Liver (tissue), 9 donors: ENCODE measurements around the gene ING1. TPM values are rescaled to one million over a fixed set of nuclear protein-coding genes. Genes with fewer than 3 reads are reported as not detected.
A peak's percentile ranks its signal among the peaks of the same experiment; 100 is the strongest.

Experiments
- DNase-seq: peaks from one replicate; pipeline ENCODE4 v3.0.0-alpha.2; 2017; ENCODE audit warnings: low spot score
- H3K27ac ChIP-seq, 2 donors: one replicate each; pipeline ENCODE4 v1.7.0; 2013; ENCODE audit warnings: inconsistent platforms in 2 of 2, low read length in 2 of 2, control low read depth in 1 of 2, low read depth in 1 of 2, mild to moderate bottlenecking in 1 of 2
- H3K27me3 ChIP-seq, 4 donors: one replicate each; pipeline versions ENCODE4 v1.6.1 to v1.7.0; 2013; ENCODE audit warnings: low read length in 3 of 4, inconsistent platforms in 1 of 4, mild to moderate bottlenecking in 1 of 4, moderate library complexity in 1 of 4; ENCODE audit not compliant: control insufficient read depth in 4 of 4, insufficient read depth in 4 of 4
- H3K36me3 ChIP-seq, 4 donors: one replicate each; pipeline versions ENCODE4 v1.6.1 to v1.7.0; 2013; ENCODE audit warnings: low read length in 3 of 4, mild to moderate bottlenecking in 3 of 4, low read depth in 1 of 4, moderate library complexity in 1 of 4; ENCODE audit not compliant: control insufficient read depth in 4 of 4, insufficient read depth in 3 of 4
- H3K4me1 ChIP-seq, 4 donors: one replicate each; pipeline versions ENCODE4 v1.6.1 to v1.7.0; 2013; ENCODE audit warnings: low read length in 3 of 4, mild to moderate bottlenecking in 3 of 4, moderate library complexity in 1 of 4; ENCODE audit not compliant: control insufficient read depth in 4 of 4, insufficient read depth in 4 of 4
- H3K4me3 ChIP-seq, 3 donors: one replicate each; pipeline versions ENCODE4 v1.6.1 to v1.7.0; 2013; ENCODE audit warnings: low read length in 3 of 3, control low read depth in 1 of 3, low read depth in 1 of 3, mild to moderate bottlenecking in 1 of 3
- H3K9ac ChIP-seq, 2 donors: one replicate each; pipeline ENCODE4 v1.7.0; 2013; ENCODE audit warnings: low read length in 2 of 2, mild to moderate bottlenecking in 2 of 2, moderate library complexity in 2 of 2, control low read depth in 1 of 2, low read depth in 1 of 2
- H3K9me3 ChIP-seq, 4 donors: one replicate each; pipeline versions ENCODE4 v1.6.1 to v1.7.0; 2013; ENCODE audit warnings: low read length in 3 of 4; ENCODE audit not compliant: control insufficient read depth in 4 of 4
- ATF3 ChIP-seq: IDR thresholded peaks from 2 replicates; pipeline ENCODE4 v1.6.1; 2016; ENCODE audit warnings: antibody characterized with exemption
- CTCF ChIP-seq: fragments of 150-350 bp; IDR thresholded peaks from 2 replicates; pipeline ENCODE4 v1.5.1; 2017; ENCODE audit warnings: improper control_type of control experiment, low read depth, low read length; ENCODE audit not compliant: missing input control
- EGR1 ChIP-seq, 2 donors: IDR thresholded peaks; 2 replicates each; pipeline ENCODE4 v1.6.1; 2016 to 2018; ENCODE audit warnings: antibody characterized with exemption in 2 of 2, low read depth in 2 of 2
- FOXA1 ChIP-seq: IDR thresholded peaks from 2 replicates; pipeline ENCODE4 v1.6.1; 2016; ENCODE audit warnings: antibody characterized with exemption
- FOXA2 ChIP-seq: IDR thresholded peaks from 2 replicates; pipeline ENCODE4 v1.6.1; 2016; ENCODE audit warnings: antibody characterized with exemption
- GABPA ChIP-seq, 2 donors: IDR thresholded peaks in 1 of 2; conservative IDR thresholded peaks in 1 of 2; 2 replicates each; pipeline ENCODE4 v1.6.1; 2016; ENCODE audit warnings: antibody characterized with exemption in 2 of 2, mild to moderate bottlenecking in 1 of 2, moderate library complexity in 1 of 2
- HNF4A ChIP-seq, 2 donors: conservative IDR thresholded peaks; 2 replicates each; pipeline ENCODE4 v1.6.1; 2016; ENCODE audit warnings: antibody characterized with exemption in 2 of 2, mild to moderate bottlenecking in 2 of 2
- HNF4G ChIP-seq: IDR thresholded peaks from 2 replicates; pipeline ENCODE4 v1.6.1; 2016; ENCODE audit warnings: antibody characterized with exemption
- JUND ChIP-seq, 2 donors: IDR thresholded peaks; 2 replicates each; pipeline ENCODE4 v1.6.1; 2016; ENCODE audit warnings: antibody characterized with exemption in 2 of 2
- MAX ChIP-seq: IDR thresholded peaks from 2 replicates; pipeline ENCODE4 v1.6.1; 2016; ENCODE audit warnings: antibody characterized with exemption
- NR2F2 ChIP-seq: IDR thresholded peaks from 2 replicates; pipeline ENCODE4 v1.6.1; 2016; ENCODE audit warnings: antibody characterized with exemption
- RAD21 ChIP-seq, 2 donors: IDR thresholded peaks; 2 replicates each; pipeline ENCODE4 v1.6.1; 2016; ENCODE audit warnings: antibody characterized with exemption in 2 of 2, mild to moderate bottlenecking in 2 of 2
- REST ChIP-seq: IDR thresholded peaks from 2 replicates; pipeline ENCODE4 v1.6.1; 2016; ENCODE audit warnings: antibody characterized with exemption, mild to moderate bottlenecking
- RXRA ChIP-seq, 2 donors: IDR thresholded peaks; 2 replicates each; pipeline ENCODE4 v1.6.1; 2017 to 2018; ENCODE audit warnings: antibody characterized with exemption in 2 of 2, mild to moderate bottlenecking in 1 of 2
- SP1 ChIP-seq: IDR thresholded peaks from 2 replicates; pipeline ENCODE4 v1.6.1; 2018; ENCODE audit warnings: antibody characterized with exemption, mild to moderate bottlenecking
- TAF1 ChIP-seq: conservative IDR thresholded peaks from 2 replicates; pipeline ENCODE4 v1.6.1; 2016; ENCODE audit warnings: antibody characterized with exemption, mild to moderate bottlenecking
- YY1 ChIP-seq: IDR thresholded peaks from 2 replicates; pipeline ENCODE4 v1.6.1; 2016; ENCODE audit warnings: antibody characterized with exemption, mild to moderate bottlenecking
- ZBTB33 ChIP-seq: IDR thresholded peaks from 2 replicates; pipeline ENCODE4 v1.6.1; 2016; ENCODE audit warnings: antibody characterized with exemption
- WGBS: extraction: QIAGEN DNeasy Blood & Tissue Kit; methylation state at CpG from one replicate; pipeline ENCODE4 v1.1.7; 2013; 5-methylcytosine and 5-hydroxymethylcytosine counted together
- polyA plus RNA-seq, 2 donors: library from polyadenylated mRNA; stranded (reverse) in 1 of 2; unstranded in 1 of 2; fragments of 200-250 nt in 1 of 2; fragments of >200 nt in 1 of 2; fragmentation: Nextera tagmentation in 1 of 2; extraction: Ambion mirVana in 1 of 2; gene quantifications; one replicate each; pipeline versions ENCODE4 v1.2.1 to v1.2.3, GENCODE V29; 2013 to 2015
- total RNA-seq, 2 donors: library from RNA; depleted of rRNA; stranded (reverse); fragments of >200 nt; gene quantifications; one replicate each; pipeline ENCODE4 v1.2.3, GENCODE V29; 2014
- donor health status: healthy.
- donor health status: healthy.
- donor health status: healthy.
- donor health status: healthy.
- donor health status: healthy.

Gene ING1
- total RNA-seq (10 to 100 TPM in 1 of 2 donors, 1 to 10 TPM in 1; 7.5 to 14.1 TPM), polyA plus RNA-seq (10 to 100 TPM in 1 of 2 donors, 1 to 10 TPM in 1; 8.0 to 10.1 TPM)

GRCh38 chr13:110713642-110713952 is at the start of gene ING1:
ING1 (plus strand) TSS chr13:110713700; CDS start chr13:110714150, 450 bp downstream.
- Histone ChIP-seq H3K27ac (peak within 1 kb of the TSS; percentile 100), H3K36me3 (no peaks in the 10 kb centered on the region), H3K4me3 (peak within 1 kb of the TSS; percentile 85 to 95 (median 85)), H3K9me3 (no peaks in the 10 kb centered on the region), H3K9ac (peak within 1 kb of the TSS; percentile 67 to 93), H3K4me1 (peaks cover 2 to 34% (median 14%) of the 10 kb centered on the region in 4 donors), H3K27me3 (no peaks in the 10 kb centered on the region)
- WGBS: under 1% methylated on average over 45 of the region's 45 CpGs
- no peak for DNase-seq
- no peak for TF ChIP-seq MAX
- no peak for TF ChIP-seq TAF1
- TF ChIP-seq YY1: no peak
- TF ChIP-seq HNF4G: no peak
- TF ChIP-seq RAD21 (IDR thresholded peaks at IDR 0.05): no peak
- TF ChIP-seq HNF4A (conservative IDR thresholded peaks at IDR 0.05): no peak
- TF ChIP-seq FOXA2: no peak
- no peak for TF ChIP-seq JUND (IDR thresholded peaks at IDR 0.05)
- no peak for TF ChIP-seq ZBTB33
- TF ChIP-seq NR2F2: no peak
- no peak for TF ChIP-seq SP1
- TF ChIP-seq REST: no peak
- TF ChIP-seq EGR1 (IDR thresholded peaks at IDR 0.05; ENCODE audit: low read depth in 2 of 2): no peak
- TF ChIP-seq RXRA (IDR thresholded peaks at IDR 0.05): no peak
- no peak for TF ChIP-seq CTCF
- TF ChIP-seq FOXA1: no peak
- no peak for TF ChIP-seq GABPA (IDR thresholded peaks at IDR 0.05 in 1 of 2, conservative IDR thresholded peaks at IDR 0.05 in 1 of 2)
- no peak for TF ChIP-seq ATF3
